GM19463 (cell line): ENCODE data around the gene CHRM4.
"Not testable (repeated sequence)": the region's sequence is repeated elsewhere in the genome, so short reads cannot be mapped to it uniquely, and the experiment has no call there.

ENCODE experiments used
- ATAC-seq: cut with Tn5 transposase; IDR thresholded peaks from one replicate; pipeline ENCODE4 v1.9.1; 2021; ENCODE audit warnings: mild to moderate bottlenecking, moderate library complexity; ENCODE audit not compliant: unreplicated experiment

Gene CHRM4

DNA sequence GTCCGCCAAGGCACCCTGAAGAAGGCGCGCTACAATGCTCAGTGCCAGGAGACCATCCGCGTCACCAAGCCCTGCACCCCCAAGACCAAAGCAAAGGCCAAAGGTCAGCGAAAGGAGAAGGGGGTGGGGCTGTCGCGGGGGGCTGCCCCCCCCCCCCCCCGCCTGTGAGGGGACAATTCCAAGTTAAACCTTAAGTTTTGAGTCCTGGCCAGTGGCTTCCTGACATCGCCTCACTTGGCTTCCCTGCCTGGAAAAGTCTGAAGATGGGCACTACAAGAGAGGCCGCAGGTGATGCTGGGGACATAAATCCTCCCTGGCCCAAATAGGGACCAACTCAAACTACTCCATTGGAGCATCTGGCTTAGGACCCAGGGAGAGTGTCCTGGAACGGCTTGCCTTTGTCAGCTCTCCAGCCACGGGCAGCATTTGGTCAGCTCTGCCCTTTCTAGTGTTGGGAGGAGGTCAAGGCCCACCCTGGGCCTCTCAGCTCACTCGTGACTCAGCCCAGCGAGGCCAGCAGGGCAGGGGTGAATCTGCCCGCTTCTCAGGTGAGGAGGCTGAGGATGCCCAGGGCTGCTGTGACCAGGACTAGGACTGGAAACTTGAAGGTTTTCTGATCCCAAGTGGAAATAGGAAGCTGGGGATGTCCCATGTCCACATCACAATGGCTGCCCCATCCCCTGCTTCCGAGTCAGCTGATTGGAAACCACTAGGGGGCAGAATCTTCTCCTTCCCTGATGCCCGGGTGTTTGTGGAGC lies 8.8 kb downstream of the CHRM4 start:
- ATAC-seq, result no peak

DNA sequence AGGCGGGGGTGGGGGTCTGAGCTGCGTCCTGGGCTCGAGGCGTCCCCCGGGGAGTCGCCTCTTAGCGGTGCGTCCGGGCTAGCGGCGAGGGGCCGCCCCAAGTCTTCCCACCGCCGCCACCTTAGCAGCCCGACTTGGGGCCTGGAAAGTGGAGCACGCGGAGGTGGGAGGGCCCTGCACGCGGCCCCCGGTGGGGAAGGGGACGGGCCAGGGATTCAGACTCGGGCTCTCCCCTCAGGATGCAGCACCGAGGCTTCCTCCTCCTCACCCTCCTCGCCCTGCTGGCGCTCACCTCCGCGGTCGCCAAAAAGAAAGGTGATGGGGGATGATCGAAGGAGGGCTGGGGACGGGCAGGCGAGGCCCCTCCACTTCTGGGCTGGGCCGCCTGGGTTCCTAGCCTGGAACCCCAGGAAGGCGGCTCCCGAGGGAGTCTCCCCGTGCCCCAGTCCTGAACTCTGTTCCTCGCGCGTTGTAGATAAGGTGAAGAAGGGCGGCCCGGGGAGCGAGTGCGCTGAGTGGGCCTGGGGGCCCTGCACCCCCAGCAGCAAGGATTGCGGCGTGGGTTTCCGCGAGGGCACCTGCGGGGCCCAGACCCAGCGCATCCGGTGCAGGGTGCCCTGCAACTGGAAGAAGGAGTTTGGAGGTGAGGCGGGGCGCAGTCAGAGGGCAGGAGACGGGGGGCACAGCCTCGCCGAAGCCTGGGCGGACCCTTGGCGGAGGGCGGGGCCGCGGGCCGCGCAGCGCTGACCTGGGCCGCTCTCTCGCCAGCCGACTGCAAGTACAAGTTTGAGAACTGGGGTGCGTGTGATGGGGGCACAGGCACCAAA lies 9.5 kb downstream of the CHRM4 start:
- ATAC-seq, result no peak

DNA sequence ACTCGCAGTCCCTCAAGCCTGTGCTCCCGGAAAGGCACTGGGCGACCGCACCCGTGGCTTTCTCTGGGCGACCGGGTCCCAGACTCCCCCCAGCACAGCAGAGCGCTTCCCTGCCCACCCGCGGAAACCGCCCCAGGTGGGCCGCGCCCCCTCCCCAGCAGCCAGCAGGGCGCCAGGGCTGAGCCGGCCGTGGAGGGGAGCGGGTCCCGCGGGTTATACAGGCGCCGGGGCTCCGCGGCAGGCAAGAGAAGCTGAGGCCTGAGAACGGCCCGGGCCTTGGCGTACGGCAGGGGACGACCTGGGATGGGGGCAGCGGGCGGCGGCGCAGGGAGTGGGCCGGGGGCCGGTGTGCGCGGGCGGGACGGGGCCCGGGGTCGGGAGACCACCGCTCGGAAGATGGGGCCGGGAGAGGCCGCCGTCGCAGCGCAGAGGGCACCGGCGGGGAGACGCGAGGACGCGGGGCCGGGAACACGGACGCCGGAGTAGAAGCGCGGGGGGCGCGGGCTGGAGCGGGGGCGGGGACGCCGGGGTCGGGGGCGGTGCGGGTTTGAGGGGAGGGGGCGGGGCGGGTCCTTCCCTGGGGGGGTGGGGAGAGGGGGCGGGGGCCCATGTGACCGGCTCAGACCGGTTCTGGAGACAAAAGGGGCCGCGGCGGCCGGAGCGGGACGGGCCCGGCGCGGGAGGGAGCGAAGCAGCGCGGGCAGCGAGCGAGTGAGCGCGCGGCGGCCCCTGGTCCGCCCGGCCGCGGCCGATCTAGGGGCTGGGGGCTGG lies 10.3 kb downstream of the CHRM4 start, which contains the start of gene MDK:
Gene MDK (plus strand): TSS at position 622 of the 771 bp plus-strand sequence. CDS start 389 bp downstream, outside the sequence.
- no peak for ATAC-seq

DNA sequence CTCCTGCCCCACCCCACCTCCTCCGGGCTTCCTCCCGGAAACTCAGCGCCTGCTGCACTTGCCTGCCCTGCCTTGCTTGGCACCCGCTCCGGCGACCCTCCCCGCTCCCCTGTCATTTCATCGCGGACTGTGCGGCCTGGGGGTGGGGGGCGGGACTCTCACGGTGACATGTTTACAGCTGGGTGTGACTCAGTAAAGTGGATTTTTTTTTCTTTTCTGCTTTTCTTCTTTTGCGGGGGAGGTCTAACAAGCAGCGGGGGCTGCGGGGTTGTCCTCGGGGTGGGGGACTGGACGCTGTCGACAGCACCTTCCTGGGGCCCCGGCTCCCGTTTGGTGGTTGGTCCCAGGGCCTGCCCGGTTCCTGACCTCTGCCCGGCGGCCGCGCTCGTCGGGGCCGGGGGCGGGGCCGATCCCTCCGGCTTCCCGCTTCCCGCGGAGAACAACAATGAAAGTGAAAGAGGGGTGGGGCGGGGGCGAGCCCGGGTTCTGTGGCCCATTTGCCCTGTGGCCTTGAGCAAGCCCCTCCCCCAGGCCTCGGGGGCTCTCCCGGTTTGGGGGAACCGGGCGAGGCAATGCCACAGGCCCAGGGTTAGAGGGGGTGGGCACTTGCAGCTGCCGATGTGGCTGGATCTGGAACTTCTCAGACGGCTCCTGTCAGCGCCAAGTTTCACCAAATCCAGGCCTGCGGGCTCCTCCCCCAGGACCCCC lies 11.1 kb downstream of the CHRM4 start:
- no peak for ATAC-seq

DNA sequence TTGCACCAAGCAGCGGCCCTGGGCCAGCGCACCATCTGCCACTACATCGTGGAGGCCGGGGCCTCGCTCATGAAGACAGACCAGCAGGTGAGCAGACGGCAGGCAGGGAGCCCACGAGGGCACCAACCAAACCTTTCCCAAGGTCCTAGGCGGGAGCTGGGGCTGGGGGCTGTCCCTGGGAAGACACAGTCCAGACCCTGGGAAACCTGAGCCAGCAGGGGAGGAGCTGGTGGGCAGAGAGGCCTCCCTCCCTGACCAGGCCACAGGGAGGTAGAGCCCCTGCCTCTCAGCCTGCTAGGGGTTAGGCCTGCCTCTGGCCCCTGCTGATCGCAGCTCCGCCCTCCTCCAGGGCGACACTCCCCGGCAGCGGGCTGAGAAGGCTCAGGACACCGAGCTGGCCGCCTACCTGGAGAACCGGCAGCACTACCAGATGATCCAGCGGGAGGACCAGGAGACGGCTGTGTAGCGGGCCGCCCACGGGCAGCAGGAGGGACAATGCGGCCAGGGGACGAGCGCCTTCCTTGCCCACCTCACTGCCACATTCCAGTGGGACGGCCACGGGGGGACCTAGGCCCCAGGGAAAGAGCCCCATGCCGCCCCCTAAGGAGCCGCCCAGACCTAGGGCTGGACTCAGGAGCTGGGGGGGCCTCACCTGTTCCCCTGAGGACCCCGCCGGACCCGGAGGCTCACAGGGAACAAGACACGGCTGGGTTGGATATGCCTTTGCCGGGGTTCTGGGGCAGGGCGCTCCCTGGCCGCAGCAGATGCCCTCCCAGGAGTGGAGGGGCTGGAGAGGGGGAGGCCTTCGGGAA lies 11.9 kb downstream of the CHRM4 start:
- not testable (repeated sequence) for ATAC-seq

DNA sequence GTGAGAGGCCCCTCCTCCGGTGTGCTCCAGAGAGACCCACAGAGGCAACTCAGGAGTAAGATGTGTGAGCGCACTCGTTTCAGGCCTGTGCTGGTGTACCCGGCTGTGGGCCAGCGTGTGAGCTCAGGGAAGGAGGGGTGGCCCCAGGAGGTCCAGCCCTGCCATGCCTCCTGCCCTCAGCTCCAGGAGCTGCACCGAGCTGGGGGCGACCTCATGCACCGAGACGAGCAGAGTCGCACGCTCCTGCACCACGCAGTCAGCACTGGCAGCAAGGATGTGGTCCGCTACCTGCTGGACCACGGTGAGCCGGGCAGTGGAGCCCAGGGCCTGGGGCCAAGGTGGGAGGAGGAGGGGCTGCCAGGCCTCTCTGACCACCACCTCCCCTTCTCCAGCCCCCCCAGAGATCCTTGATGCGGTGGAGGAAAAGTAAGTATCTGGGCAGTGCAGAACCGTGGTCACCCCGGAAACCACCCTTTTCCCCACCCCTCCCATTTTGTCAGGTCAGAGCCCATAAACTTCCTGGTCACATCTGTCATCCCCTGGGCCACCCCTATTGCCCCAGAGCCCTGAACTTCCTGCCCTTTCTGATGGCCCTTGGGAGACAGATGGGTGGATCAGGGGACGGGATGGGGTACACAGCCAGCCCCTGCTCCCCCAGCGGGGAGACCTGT lies 12.6 kb downstream of the CHRM4 start:
- ATAC-seq, result no peak

DNA sequence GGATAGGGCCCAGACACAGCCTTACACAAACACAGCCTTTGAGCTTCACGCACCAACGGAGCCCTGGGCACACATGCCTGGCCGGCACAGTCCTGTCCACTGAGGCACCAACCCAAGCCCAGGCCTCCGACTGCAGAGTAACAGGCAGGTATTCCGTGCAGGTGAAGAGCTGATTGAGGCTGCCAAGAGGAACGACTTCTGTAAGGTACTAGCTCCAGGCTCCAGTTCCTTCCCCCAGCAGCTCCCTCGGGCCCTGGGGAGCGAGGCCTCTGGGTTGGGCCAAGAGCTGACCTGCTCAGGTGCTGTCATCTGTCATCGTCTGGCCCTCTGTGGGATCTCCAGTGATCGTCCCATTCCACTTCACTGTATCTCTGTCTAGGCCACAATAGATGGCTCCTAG lies 13.3 kb downstream of the CHRM4 start:
- no peak for ATAC-seq

DNA sequence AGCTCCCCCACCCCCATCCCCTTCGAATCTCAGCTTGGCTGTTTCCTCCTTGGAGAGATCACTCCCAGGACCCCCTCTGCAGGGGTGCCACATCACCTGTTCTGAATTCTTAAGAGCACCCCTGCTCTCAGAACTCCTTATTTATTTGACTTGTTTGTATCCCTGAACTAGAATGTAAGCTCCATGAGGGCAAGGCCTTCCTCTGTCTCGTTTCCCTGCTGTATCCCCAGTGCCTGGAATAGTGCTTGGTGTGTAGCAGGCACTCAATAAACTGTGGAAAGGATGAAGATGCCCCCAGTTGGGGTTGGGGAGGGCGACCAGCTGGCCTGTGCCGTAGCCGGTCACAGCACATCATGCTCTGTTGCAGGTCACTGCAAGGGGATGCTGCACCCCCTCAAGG lies 13.7 kb downstream of the CHRM4 start:
- ATAC-seq, result no peak

DNA sequence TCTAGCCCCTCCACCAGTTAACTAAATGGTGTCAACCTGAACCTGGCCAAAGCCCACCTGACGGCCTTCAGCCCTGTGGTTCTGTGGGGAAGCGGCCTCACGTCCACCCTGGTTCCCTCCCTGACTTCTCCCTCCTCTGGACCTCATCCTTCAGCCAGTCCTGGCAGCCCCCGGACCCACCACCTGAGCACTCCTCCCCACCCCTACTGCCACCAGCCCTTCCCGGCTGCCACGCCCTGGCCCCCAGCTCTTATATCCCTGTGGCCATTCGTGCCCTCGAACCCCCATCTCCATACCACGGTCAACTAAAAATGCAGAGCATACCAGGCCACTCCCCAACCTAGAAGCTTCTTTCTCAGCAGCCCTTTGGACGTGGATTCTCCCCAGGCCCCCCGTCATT lies 14.3 kb downstream of the CHRM4 start:
- ATAC-seq, result no peak

DNA sequence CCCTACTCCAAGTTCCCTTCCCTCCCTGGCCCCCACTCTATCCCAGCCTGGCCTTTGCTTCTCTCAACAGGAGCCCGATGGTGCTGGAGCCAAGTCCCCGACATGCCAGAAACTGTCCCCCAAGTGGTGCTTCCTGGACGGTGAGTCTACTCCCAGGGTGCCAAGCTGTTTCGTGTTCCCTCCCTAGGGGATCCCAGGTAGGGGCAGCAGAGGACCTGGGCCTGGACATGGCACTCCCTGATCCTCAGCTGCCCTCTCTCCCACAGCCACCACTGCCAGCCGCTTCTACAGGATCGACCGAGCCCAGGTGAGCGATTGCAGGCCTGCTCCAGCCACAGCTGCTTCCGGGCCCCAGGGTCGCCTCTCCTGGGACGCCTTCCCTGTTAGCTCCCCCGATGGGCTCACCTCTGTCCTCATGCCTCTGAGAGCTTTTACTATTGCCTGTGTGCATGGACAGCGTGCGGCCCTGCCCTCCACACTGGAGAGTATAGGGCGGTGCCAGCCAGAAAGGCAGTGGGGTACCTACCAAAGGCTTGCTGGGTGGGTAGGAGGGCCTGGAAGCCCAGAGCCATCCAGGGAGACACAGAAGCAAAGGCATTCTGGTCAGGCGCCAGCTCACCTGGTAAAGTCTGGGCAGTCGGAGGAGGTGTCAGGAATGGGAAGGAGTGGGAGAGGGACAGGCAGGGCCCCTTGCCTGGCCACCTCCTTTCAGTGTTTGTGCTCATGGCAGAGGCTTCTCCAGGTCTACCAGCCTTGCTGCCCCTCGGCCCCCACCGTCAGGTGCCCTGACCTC lies 15.1 kb downstream of the CHRM4 start:
- no peak for ATAC-seq

DNA sequence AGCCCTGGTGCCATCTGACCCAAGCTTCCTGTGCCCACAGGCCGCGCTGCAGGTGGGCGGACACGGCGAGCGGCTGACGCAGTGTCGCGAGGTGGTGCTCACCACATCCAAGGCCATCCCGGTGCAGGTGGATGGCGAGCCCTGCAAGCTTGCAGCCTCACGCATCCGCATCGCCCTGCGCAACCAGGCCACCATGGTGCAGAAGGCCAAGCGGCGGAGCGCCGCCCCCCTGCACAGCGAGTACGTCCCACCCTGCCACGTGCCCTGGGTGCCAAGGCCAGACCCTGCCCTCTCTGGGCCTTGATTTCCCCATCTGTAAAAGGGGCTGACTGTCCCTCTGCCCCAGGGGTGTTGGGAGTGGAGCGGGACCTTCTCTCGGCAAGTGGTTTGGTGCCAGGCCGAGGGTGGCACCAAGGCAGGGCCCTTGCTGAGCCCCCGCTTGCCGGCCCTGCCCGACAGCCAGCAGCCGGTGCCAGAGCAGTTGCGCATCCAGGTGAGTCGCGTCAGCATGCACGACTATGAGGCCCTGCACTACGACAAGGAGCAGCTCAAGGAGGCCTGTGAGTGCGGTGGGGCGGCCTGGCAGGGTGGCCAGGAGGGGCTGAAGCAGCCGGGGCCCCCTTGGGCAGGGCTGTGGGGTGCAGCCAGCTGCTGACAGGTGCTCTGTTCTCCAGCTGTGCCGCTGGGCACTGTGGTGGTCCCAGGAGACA lies 16.0 kb downstream of the CHRM4 start:
- ATAC-seq, result no peak

DNA sequence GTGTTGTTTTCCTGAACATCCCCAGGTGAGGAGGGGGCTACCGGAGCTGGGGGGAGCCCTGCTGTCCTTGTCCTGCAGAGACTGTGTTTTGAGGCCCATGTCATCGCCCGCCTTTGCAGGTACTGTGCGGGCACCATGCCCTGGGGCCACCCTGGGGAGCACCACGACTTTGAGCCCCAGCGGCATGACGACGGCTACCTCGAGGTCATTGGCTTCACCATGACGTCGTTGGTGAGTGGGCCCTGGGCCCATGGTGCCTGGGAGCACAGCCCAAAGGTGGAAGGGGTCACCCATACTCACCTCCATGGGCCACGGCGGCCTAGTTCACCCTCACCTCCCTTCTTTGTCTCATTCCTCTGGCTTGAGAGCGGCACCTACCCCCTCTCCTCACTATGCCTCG lies 16.8 kb downstream of the CHRM4 start:
- ATAC-seq, result no peak

DNA sequence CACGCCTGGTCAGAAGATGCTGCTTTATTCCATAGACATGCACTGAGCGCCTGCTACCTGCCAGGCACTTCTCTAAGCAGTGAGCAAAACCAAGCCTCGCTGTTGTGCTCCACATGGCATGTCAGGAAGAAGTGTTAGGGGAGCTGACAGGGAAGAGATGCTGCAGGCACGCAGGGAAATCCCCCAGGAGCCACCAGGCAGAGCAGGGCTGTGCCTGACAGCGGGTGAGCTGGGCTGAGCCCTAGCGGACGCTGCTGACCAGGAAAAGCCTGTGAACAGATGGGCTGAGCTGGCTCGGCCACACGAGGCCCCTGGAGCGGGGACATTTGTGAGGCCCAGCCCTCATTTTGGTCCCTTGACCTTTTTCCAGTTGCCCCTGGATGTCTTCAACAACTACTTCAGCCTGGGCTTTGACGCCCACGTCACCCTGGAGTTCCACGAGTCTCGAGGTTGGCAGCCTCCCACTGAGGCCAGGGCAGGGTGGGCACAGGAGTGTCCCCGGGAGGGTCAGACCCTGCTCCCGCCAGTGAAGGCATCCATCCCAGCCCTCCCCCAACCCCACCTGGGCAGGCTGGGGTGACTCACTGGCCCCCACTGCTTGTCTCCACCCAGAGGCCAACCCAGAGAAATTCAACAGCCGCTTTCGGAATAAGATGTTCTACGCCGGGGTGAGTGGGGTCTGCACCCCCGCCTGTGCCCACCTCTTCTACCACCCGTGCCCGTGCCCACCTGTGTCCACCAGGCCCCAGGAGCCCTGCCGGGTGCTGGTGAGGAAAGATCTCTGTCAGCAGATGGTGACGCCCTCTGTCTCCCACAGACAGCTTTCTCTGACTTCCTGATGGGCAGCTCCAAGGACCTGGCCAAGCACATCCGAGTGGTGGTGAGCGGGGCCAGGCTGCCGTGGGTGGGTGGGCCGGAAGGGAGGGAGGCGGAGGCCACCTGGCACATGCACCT lies 17.5 kb downstream of the CHRM4 start:
- ATAC-seq, result no peak

DNA sequence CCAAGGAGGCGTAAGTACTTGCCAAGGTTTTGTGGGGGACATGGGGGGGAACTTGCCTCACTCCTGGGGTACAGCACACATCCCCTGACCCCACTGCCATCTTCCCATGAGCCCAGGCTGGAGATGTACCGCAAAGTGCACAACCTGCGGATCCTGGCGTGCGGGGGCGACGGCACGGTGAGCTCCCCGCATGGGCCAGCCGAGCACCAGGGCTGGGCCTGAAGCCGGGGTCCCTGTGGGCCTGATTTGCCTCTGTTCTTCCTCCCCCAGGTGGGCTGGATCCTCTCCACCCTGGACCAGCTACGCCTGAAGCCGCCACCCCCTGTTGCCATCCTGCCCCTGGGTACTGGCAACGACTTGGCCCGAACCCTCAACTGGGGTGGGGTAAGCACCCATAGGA lies 19.1 kb downstream of the CHRM4 start:
- not testable (repeated sequence) for ATAC-seq

DNA sequence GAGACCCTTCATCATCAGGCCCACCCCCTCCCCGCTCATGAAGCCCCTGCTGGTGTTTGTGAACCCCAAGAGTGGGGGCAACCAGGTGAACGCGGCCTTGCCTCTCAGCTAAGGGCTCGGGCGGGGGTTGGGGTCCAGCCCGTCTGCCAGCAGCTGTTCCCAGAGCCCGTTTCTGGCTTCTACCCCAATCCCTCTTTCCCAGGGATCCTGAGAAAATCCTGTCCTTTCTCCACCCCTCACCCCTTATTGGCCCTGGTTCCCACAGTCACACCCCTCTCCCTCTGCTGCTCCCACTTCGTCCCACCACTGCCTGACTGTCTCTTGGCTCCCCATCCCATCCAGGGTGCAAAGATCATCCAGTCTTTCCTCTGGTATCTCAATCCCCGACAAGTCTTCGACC lies 19.5 kb downstream of the CHRM4 start:
- ATAC-seq, result no peak

DNA sequence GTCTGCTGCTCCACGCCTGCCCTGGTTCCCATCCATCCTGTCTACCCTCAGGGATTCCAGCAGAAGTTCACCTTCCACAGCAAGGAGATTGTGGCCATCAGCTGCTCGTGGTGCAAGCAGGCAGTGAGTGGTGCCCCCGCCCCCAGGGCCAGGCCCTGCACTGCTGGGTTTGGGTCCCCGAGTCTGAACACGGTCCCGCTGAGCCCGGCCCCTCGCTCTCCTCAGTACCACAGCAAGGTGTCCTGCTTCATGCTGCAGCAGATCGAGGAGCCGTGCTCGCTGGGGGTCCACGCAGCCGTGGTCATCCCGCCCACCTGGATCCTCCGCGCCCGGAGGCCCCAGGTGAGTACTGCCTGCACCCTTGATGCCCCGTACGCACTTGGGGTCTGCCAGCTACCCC lies 20.3 kb downstream of the CHRM4 start:
- ATAC-seq, result not testable (repeated sequence)

DNA sequence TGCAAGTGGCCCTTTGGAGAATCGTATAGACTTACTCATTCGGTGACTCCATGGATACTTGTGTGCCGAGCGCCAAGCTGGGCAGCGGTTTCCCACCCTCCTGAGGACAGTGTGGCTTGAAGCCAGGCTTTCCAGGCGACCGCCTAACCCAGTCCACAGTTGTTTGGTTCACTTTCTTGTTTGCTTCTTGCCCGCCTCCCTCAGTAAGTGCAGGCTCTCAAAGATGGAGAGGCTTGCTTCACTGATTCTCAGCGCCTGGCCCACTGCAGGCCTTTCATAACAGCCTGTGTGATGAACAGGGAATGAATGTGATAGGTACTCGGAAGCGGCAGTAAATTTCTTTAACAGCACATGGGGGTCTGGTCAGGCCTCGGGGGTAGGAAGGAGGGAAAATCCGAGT lies 21.3 kb downstream of the CHRM4 start:
- no peak for ATAC-seq
